HL-60 (cell line): ENCODE measurements around the gene AFF3.

ENCODE experiments used
- DNase-seq, 2 experiments: peaks; one replicate each; pipeline ENCODE4 v3.0.0-alpha.2; 2010 to 2020; ENCODE audit warnings: low read depth in 1 of 2, low spot score in 1 of 2
- H3K27ac ChIP-seq: fragments of 250-450 bp; sonication (Bioruptor Pico); replicated peaks from 2 replicates; pipeline ENCODE4 v1.5.1; 2020; ENCODE audit warnings: mild to moderate bottlenecking, moderate library complexity
- H3K27me3 ChIP-seq: fragments of 250-450 bp; sonication (Bioruptor Pico); 2 replicates; pipeline ENCODE4 v1.5.1; 2021; ENCODE audit warnings: mild to moderate bottlenecking, moderate library complexity; ENCODE audit not compliant: insufficient read depth, poor library complexity, severe bottlenecking
- H3K4me3 ChIP-seq: replicated peaks from 2 replicates; pipeline ENCODE4 v1.5.1; 2011; ENCODE audit warnings: mild to moderate bottlenecking, control low read depth, low read length; ENCODE audit not compliant: insufficient read depth
- CTCF ChIP-seq: IDR thresholded peaks from one replicate; pipeline ENCODE4 v1.5.1; 2011; ENCODE audit warnings: low read length, control low read depth, inconsistent platforms; ENCODE audit not compliant: insufficient read depth
- GABPA ChIP-seq: IDR thresholded peaks from 2 replicates; pipeline ENCODE4 v1.6.1; 2012; ENCODE audit warnings: low read depth
- POLR2AphosphoS5 ChIP-seq: IDR thresholded peaks from 2 replicates; pipeline ENCODE4 v1.6.1; 2012; ENCODE audit warnings: low read depth
- REST ChIP-seq: IDR thresholded peaks from 2 replicates; pipeline ENCODE4 v1.6.1; 2012; ENCODE audit warnings: low read depth; ENCODE audit not compliant: insufficient replicate concordance
- SPI1 ChIP-seq: IDR thresholded peaks from 2 replicates; pipeline ENCODE4 v1.6.1; 2012; ENCODE audit warnings: low read depth, mild to moderate bottlenecking, borderline replicate concordance

The AFF3 gene

GRCh38 chr2:100064592-100065428 is 77.6 kb downstream of the AFF3 start:
- no peak overlapping the region for H3K4me3 ChIP-seq
- no peak overlapping the region for H3K27ac ChIP-seq
- DNase-seq, result no peak
- H3K27me3 ChIP-seq, result peaks cover 2% of the 10 kb centered on the region
- TF ChIP-seq POLR2AphosphoS5 (no peak), SPI1 (no peak), REST (no peak), GABPA (no peak), CTCF (no peak)

- no peak for TF ChIP-seq CTCF
- no peak for TF ChIP-seq POLR2AphosphoS5
- TF ChIP-seq SPI1, result no peak
- TF ChIP-seq GABPA, result no peak
- no peak for TF ChIP-seq REST
- H3K27me3 ChIP-seq, result peaks cover 2% of the 10 kb centered on the region
- H3K27ac ChIP-seq, result no peak overlapping the region
These were observed 78.2 kb downstream of the AFF3 start for GRCh38 chr2:100064165-100064564.

GRCh38 chr2:100063459-100063953 is 78.9 kb downstream of the AFF3 start:
- TF ChIP-seq REST (no peak), GABPA (no peak), POLR2AphosphoS5 (no peak)
- no peak overlapping the region for H3K27ac ChIP-seq
- H3K4me3 ChIP-seq, result no peak overlapping the region
- DNase-seq, result no peak
- H3K27me3 ChIP-seq, result peaks cover 2% of the 10 kb centered on the region

More at GRCh38 chr2:100064165-100064564, 78.2 kb downstream of the AFF3 start:
- no peak for DNase-seq
- H3K4me3 ChIP-seq, result no peak overlapping the region
